Sigmoid colon (tissue), 7 donors: ENCODE measurements around the gene SCAMP1. TPM values are rescaled to one million over a fixed set of nuclear protein-coding genes. Genes with fewer than 3 reads are reported as not detected.

Experiments used
- DNase-seq: peaks from one replicate; pipeline ENCODE4 v3.0.0-alpha.2; 2019
- H3K27ac ChIP-seq, 4 donors: fragments of 200-600 bp; sonication (generic); one replicate each; pipeline ENCODE4 v1.5.1; 2016 to 2019; ENCODE audit warnings: mild to moderate bottlenecking in 1 of 4
- H3K27me3 ChIP-seq, 3 donors: fragments of 200-600 bp; sonication (generic); one replicate each; pipeline ENCODE4 v1.5.1; 2019; ENCODE audit warnings: mild to moderate bottlenecking in 1 of 3
- H3K36me3 ChIP-seq, 4 donors: fragments of 200-600 bp; sonication (generic); one replicate each; pipeline ENCODE4 v1.5.1; 2016 to 2019
- H3K4me1 ChIP-seq, 4 donors: fragments of 200-600 bp; sonication (generic); one replicate each; pipeline ENCODE4 v1.5.1; 2017 to 2019
- H3K4me3 ChIP-seq, 4 donors: fragments of 200-600 bp; sonication (generic); one replicate each; pipeline ENCODE4 v1.5.1; 2017 to 2019; ENCODE audit warnings: mild to moderate bottlenecking in 2 of 4, moderate library complexity in 1 of 4
- H3K9me3 ChIP-seq, 4 donors: fragments of 200-600 bp in 3 of 4; sonication (generic) in 3 of 4; one replicate each; pipeline versions ENCODE4 v1.5.1 to v1.6.1; 2013 to 2019
- CTCF ChIP-seq, 4 experiments: fragments of 450-650 bp in 3 of 4; fragments of 200-600 bp in 1 of 4; IDR thresholded peaks; one replicate each; pipeline ENCODE4 v1.5.1; 2016 to 2019; ENCODE audit warnings: antibody characterized with exemption in 4 of 4, mild to moderate bottlenecking in 3 of 4, moderate library complexity in 2 of 4
- EP300 ChIP-seq, 4 donors: sonication (generic); formaldehyde crosslinking; IDR thresholded peaks; one replicate each; pipeline ENCODE4 v1.6.1; 2017; ENCODE audit warnings: antibody characterized with exemption in 4 of 4
- POLR2A ChIP-seq, 2 donors: fragments of 450-650 bp; IDR thresholded peaks; one replicate each; pipeline ENCODE4 v1.6.1; 2016; ENCODE audit warnings: antibody characterized with exemption in 2 of 2, mild to moderate bottlenecking in 2 of 2, moderate library complexity in 2 of 2
- POLR2AphosphoS5 ChIP-seq, 4 donors: sonication (generic); formaldehyde crosslinking; IDR thresholded peaks; one replicate each; pipeline ENCODE4 v1.6.1; 2017; ENCODE audit warnings: antibody characterized with exemption in 4 of 4
- WGBS, 2 donors: extraction: QIAGEN DNeasy Blood & Tissue Kit; methylation state at CpG; one replicate each; pipeline ENCODE4 v1.1.7; 2013; 5-methylcytosine and 5-hydroxymethylcytosine counted together
- intact Hi-C: fragments of 100-400 bp; cut with DNase I; formaldehyde crosslinking; loops from one replicate; pipeline ENCODE4 v1.15.1; 2023
- polyA plus RNA-seq, 3 donors: library from polyadenylated mRNA; stranded (reverse); fragments of 200-250 nt; gene quantifications; one replicate each; pipeline ENCODE4 v1.2.3, GENCODE V29; 2013
- total RNA-seq, 4 donors: library from RNA; depleted of rRNA; stranded (reverse); fragments of >200 nt; gene quantifications; one replicate each; pipeline ENCODE4 v1.1.0, GENCODE V29; 2016
- donor health status: healthy with polysubstance abuse.
- donor health status: Bipolar disorder and iron deficiency.
- donor health status: healthy.

The SCAMP1 gene
- total and polyA plus RNA-seq, 7 donors, result 3.9 to 45.3 (median 31.0) TPM

GRCh38 chr5:78501411-78502352, 141.3 kb downstream of the SCAMP1 start:
- H3K4me3 ChIP-seq, result no peak overlapping the region
- peaks cover 0 to 97% (median 83%) of the 10 kb centered on the region in 4 donors for H3K4me1 ChIP-seq
- no peak for DNase-seq
- no peaks in the 10 kb centered on the region for H3K36me3 ChIP-seq
- peak overlapping the region; percentile 11 to 84 (median 34) for H3K27ac ChIP-seq
- TF ChIP-seq POLR2A (IDR thresholded peaks at IDR 0.05) (no peak), POLR2AphosphoS5 (IDR thresholded peaks at IDR 0.05) (no peak), EP300 (IDR thresholded peaks at IDR 0.05) (no peak), CTCF (IDR thresholded peaks at IDR 0.05) (no peak)
- intact Hi-C loops, result loop anchor here (10.0 kb wide), 1 partner anchor 207 kb away; the partner anchor contains the start of gene AP3B1
- H3K9me3 ChIP-seq, result no peaks in the 10 kb centered on the region
- H3K27me3 ChIP-seq, result no peaks in the 10 kb centered on the region
- WGBS, 2 donors, result 60 to 84% methylated on average over 9 of the region's 9 CpGs

DNA sequence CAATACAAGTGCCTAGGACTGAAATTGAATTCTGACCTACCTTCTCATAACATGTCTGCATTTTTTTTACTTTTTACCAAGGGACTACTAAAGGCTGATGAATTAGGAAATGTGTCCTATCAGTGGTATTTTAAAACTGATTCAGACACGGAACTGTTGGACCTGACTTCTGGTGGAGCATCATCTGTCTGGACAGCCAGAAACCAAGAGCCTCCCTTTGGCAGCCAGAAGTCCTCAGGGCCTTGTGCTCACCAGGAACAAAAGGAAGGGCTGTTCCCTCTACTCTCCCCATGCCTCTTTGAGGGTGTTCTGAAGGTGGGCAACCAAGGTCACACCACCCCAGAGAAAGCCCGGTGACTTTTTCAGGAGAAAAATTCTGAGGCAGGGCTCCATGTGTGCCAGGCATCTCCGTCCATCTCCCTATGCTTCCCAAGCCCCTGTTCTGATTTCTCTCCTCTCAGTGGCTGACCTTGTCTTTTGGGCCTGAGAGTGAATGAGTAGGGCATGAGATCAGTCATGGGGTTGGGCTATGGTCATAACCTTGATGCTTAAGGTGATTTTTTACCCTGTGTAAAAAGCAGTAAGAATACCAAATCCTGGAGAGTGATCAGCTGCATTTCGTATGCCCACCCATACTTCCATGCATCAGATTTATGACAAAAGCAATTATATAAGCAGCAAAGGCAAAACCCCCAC, 143.7 kb downstream of the SCAMP1 start:
- H3K27me3 ChIP-seq, result no peaks in the 10 kb centered on the region
- TF ChIP-seq POLR2AphosphoS5 (IDR thresholded peaks at IDR 0.05), result no peak
- TF ChIP-seq POLR2A (IDR thresholded peaks at IDR 0.05), result no peak
- TF ChIP-seq CTCF (IDR thresholded peaks at IDR 0.05), result no peak
- TF ChIP-seq EP300 (IDR thresholded peaks at IDR 0.05), result no peak
- peak overlapping the region in 1 of 4 donors; percentile 4 for H3K4me3 ChIP-seq
- peak overlapping the region; percentile 79 to 84 (median 83) for H3K27ac ChIP-seq
- WGBS, 2 donors, result 84 to 87% methylated on average over 4 of the region's 4 CpGs
- intact Hi-C loops, result loop anchor here (10.0 kb wide), 1 partner anchor 209 kb away; the partner anchor contains the start of gene AP3B1
- H3K9me3 ChIP-seq, result no peaks in the 10 kb centered on the region
- DNase-seq, result no peak
- no peaks in the 10 kb centered on the region for H3K36me3 ChIP-seq
- H3K4me1 ChIP-seq, result peaks cover 0 to 92% (median 74%) of the 10 kb centered on the region in 4 donors

GRCh38 chr5:78504704-78505677, 144.6 kb downstream of the SCAMP1 start:
- no peak for TF ChIP-seq CTCF (IDR thresholded peaks at IDR 0.05)
- no peak for TF ChIP-seq POLR2A (IDR thresholded peaks at IDR 0.05)
- TF ChIP-seq EP300 (IDR thresholded peaks at IDR 0.05), result peak in 2 of 4 donors; percentile 10 to 22
- peak; percentile 25 to 75 (median 72) for TF ChIP-seq POLR2AphosphoS5 (IDR thresholded peaks at IDR 0.05)
- no peaks in the 10 kb centered on the region for H3K36me3 ChIP-seq
- no peaks in the 10 kb centered on the region for H3K27me3 ChIP-seq
- H3K4me3 ChIP-seq, result peak overlapping the region in 1 of 4 donors; percentile 4
- DNase-seq, result peak; percentile 96
- 60 to 70% methylated on average over 10 of the region's 10 CpGs for WGBS, 2 donors
- intact Hi-C loops, result loop anchor here (10.0 kb wide), 1 partner anchor 210 kb away; the partner anchor contains the start of gene AP3B1
- peak overlapping the region; percentile 79 to 84 (median 83) for H3K27ac ChIP-seq
- H3K4me1 ChIP-seq, result peaks cover 0 to 93% (median 77%) of the 10 kb centered on the region in 4 donors
- no peaks in the 10 kb centered on the region for H3K9me3 ChIP-seq

DNA sequence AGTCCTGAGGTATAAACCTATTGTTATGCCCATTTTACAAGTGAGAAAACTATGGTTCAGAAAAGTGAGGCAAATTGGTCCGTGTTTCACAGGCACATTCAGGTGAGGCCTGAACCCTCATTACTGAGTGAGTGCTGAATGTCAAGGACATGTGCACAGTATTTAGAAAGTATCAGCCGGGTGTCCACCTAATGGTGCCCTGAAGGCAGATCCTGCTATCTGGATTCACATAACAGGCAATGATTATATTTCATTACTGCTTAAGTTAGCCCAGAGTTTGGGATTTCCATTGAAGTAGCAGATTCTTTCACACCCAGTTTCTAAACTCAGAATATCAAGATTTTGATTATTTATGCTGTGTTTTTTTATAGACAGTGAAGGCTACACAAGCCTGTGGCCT, 145.4 kb downstream of the SCAMP1 start:
- no peak for DNase-seq
- no peak for TF ChIP-seq POLR2A (IDR thresholded peaks at IDR 0.05)
- TF ChIP-seq EP300 (IDR thresholded peaks at IDR 0.05), result no peak
- TF ChIP-seq CTCF (IDR thresholded peaks at IDR 0.05), result no peak
- no peak for TF ChIP-seq POLR2AphosphoS5 (IDR thresholded peaks at IDR 0.05)
- 91% methylated on average over 2 of the region's 2 CpGs for WGBS, 2 donors
- H3K4me1 ChIP-seq, result peaks cover 0 to 93% (median 81%) of the 10 kb centered on the region in 4 donors
- H3K27ac ChIP-seq, result peak overlapping the region; percentile 79 to 84 (median 83)
- no peaks in the 10 kb centered on the region for H3K27me3 ChIP-seq
- no peak overlapping the region for H3K4me3 ChIP-seq
- intact Hi-C loops, result loop anchor here (10.0 kb wide), 1 partner anchor 211 kb away; the partner anchor contains the start of gene AP3B1
- H3K9me3 ChIP-seq, result no peaks in the 10 kb centered on the region
- H3K36me3 ChIP-seq, result no peaks in the 10 kb centered on the region
